HG03558 (cell line): ENCODE results near the gene PIEZO2.
"Not testable (repeated sequence)": the region's sequence is repeated elsewhere in the genome, so short reads cannot be mapped to it uniquely, and the experiment has no call there.

Experiments used
- ATAC-seq: cut with Tn5 transposase; IDR thresholded peaks from one replicate; pipeline ENCODE4 v1.9.1; 2021; ENCODE audit warnings: moderate number of reproducible peaks; ENCODE audit not compliant: unreplicated experiment; ENCODE audit errors: extremely low read depth

PIEZO2 gene

GRCh38 chr18:11153097-11153496, 3.7 kb upstream of the PIEZO2 start:
- ATAC-seq: no peak

GRCh38 chr18:11150271-11150615, 874 bp upstream of the PIEZO2 start:
- ATAC-seq: no peak

- ATAC-seq: no peak
Measured at GRCh38 chr18:11148680-11149440, 509 bp downstream of the PIEZO2 start.

- no peak for ATAC-seq
Measured at GRCh38 chr18:11147962-11148679, 1.2 kb downstream of the PIEZO2 start.

GRCh38 chr18:11147371-11147951, 1.9 kb downstream of the PIEZO2 start:
- no peak for ATAC-seq

- ATAC-seq: no peak
Measured at GRCh38 chr18:11146947-11147345, 2.4 kb downstream of the PIEZO2 start.

GRCh38 chr18:11146238-11146946, 3.0 kb downstream of the PIEZO2 start:
- ATAC-seq: no peak

- ATAC-seq: no peak
Measured at GRCh38 chr18:11145413-11146191, 3.8 kb downstream of the PIEZO2 start.

- ATAC-seq: no peak
Measured at GRCh38 chr18:11137400-11137799, 12.0 kb downstream of the PIEZO2 start.

- no peak for ATAC-seq
Measured at GRCh38 chr18:11136241-11136640, 13.1 kb downstream of the PIEZO2 start.

GRCh38 chr18:11134940-11135339, 14.4 kb downstream of the PIEZO2 start:
- ATAC-seq: no peak

- not testable (repeated sequence) for ATAC-seq
Measured at GRCh38 chr18:11129059-11129458, 20.3 kb downstream of the PIEZO2 start.

GRCh38 chr18:11125492-11126315, 23.7 kb downstream of the PIEZO2 start:
- ATAC-seq: no peak

GRCh38 chr18:11124054-11124453, 25.3 kb downstream of the PIEZO2 start:
- no peak for ATAC-seq

GRCh38 chr18:11121443-11121849, 27.9 kb downstream of the PIEZO2 start:
- no peak for ATAC-seq

GRCh38 chr18:11119959-11120587, 29.3 kb downstream of the PIEZO2 start:
- no peak for ATAC-seq

GRCh38 chr18:11119550-11119949, 29.8 kb downstream of the PIEZO2 start:
- ATAC-seq: no peak

- ATAC-seq: no peak
Measured at GRCh38 chr18:11118051-11118766, 31.2 kb downstream of the PIEZO2 start.
